Endothelial cell (in vitro differentiated cells): ENCODE data around the gene TAS2R10. TPM values are rescaled to one million over a fixed set of nuclear protein-coding genes. Genes with fewer than 3 reads are reported as not detected.

Experiments used
- DNase-seq: peaks from one replicate; pipeline ENCODE4 v3.0.0; 2021; ENCODE audit warnings: low spot score
- H3K27ac Mint-ChIP-seq: one replicate; pipeline ENCODE4 v1.8.0; 2021; ENCODE audit warnings: mixed read lengths, inconsistent platforms; ENCODE audit not compliant: unreplicated experiment
- H3K27me3 Mint-ChIP-seq: one replicate; pipeline ENCODE4 v1.8.0; 2021; ENCODE audit warnings: mild to moderate bottlenecking, moderate library complexity, mixed read lengths, inconsistent platforms; ENCODE audit not compliant: unreplicated experiment
- H3K36me3 Mint-ChIP-seq: one replicate; pipeline ENCODE4 v1.8.0; 2021; ENCODE audit warnings: mild to moderate bottlenecking, low read depth, mixed read lengths, inconsistent platforms; ENCODE audit not compliant: unreplicated experiment
- H3K4me1 Mint-ChIP-seq: one replicate; pipeline ENCODE4 v1.8.0; 2021; ENCODE audit warnings: mild to moderate bottlenecking, mixed read lengths, inconsistent platforms; ENCODE audit not compliant: unreplicated experiment
- H3K4me3 Mint-ChIP-seq: one replicate; pipeline ENCODE4 v1.8.0; 2021; ENCODE audit warnings: mild to moderate bottlenecking, mixed read lengths, inconsistent platforms; ENCODE audit not compliant: unreplicated experiment
- H3K9me3 Mint-ChIP-seq: one replicate; pipeline ENCODE4 v1.8.0; 2021; ENCODE audit warnings: mixed read lengths, inconsistent platforms; ENCODE audit not compliant: unreplicated experiment
- CTCF ChIP-seq: fragments of 200-600 bp; sonication (generic); IDR thresholded peaks from one replicate; pipeline ENCODE4 v1.5.0; 2021; ENCODE audit warnings: antibody characterized with exemption; ENCODE audit not compliant: unreplicated experiment
- total RNA-seq: library from RNA; stranded (reverse); fragmentation: NEBNext Ultra II Directional; extraction: Animal tissue kit (Norgen Biotek cat#: 25700); gene quantifications from one replicate; pipeline ENCODE4 v1.2.1, GENCODE V29; 2021; ENCODE audit not compliant: unreplicated experiment

TAS2R10 gene
- total RNA-seq, 1 donor from 2014 or later: 0.87 TPM

- no peak for TF ChIP-seq CTCF
- DNase-seq: no peak
- Mint-ChIP-seq H3K4me3 (no peak overlapping the region), H3K27ac (no peak overlapping the region), H3K36me3 (peaks cover 38% of the 10 kb centered on the region), H3K9me3 (peaks cover 10% of the 10 kb centered on the region), H3K27me3 (peaks cover 7% of the 10 kb centered on the region), H3K4me1 (peaks cover 2% of the 10 kb centered on the region)
Measured at GRCh38 chr12:10855807-10856206, 29.6 kb upstream of the TAS2R10 start.

DNA sequence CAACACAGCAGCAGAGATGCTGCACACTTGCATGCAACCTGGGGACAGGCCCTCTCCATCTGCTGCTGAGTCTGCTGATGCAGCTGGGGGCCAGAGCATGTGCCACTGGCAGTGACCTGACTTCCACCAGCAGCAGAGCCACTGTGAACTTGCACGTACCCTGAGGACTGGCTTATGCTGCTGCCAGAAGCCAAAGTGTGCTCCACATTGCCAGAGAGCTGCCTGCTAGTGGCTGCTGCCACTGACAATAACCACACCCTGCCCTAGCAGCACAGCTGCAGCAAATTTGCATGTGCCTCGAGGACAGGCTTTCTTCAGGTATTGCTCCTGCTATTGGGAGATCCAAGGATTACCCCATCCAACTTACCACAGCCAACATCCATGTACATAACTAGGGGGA lies 27.6 kb upstream of the TAS2R10 start:
- TF ChIP-seq CTCF: no peak
- H3K4me3 Mint-ChIP-seq: no peak overlapping the region
- H3K4me1 Mint-ChIP-seq: peaks cover 2% of the 10 kb centered on the region
- no peak overlapping the region for H3K27ac Mint-ChIP-seq
- peaks cover 36% of the 10 kb centered on the region for H3K36me3 Mint-ChIP-seq
- H3K27me3 Mint-ChIP-seq: peaks cover 7% of the 10 kb centered on the region
- DNase-seq: no peak
- peaks cover 10% of the 10 kb centered on the region for H3K9me3 Mint-ChIP-seq

DNA sequence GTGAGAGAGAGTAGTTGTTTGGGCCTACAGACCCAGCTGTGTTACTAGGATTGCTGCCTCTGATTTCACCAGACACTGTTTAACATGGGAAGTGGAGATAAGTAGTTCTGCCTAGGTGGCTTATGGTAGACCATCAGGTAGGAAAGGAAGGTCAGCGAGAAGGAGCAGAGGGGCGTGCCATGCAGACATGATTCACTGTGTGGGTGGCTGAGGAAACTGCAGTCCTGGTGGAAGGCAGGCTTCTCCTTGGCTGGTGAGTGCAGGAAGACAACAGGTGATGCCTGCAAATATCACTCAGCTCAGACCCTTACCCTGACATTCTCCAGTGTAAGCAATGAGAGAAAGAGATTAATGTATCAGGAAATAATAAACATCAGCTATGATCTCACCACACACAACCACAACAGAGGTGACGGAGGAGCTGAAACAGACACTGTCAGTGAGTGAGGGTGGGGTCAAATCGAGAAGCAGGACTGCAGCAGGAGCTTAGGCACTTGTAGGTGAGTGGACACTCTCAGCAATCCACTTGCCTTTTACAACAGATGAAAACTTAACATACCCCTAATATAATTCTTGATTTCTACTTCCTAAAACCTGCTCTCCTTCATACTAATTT lies 25.2 kb upstream of the TAS2R10 start:
- Mint-ChIP-seq H3K4me3 (no peak overlapping the region), H3K9me3 (no peaks in the 10 kb centered on the region), H3K4me1 (peaks cover 2% of the 10 kb centered on the region), H3K36me3 (peaks cover 17% of the 10 kb centered on the region), H3K27ac (no peak overlapping the region), H3K27me3 (peaks cover 7% of the 10 kb centered on the region)
- no peak for TF ChIP-seq CTCF
- no peak for DNase-seq

DNA sequence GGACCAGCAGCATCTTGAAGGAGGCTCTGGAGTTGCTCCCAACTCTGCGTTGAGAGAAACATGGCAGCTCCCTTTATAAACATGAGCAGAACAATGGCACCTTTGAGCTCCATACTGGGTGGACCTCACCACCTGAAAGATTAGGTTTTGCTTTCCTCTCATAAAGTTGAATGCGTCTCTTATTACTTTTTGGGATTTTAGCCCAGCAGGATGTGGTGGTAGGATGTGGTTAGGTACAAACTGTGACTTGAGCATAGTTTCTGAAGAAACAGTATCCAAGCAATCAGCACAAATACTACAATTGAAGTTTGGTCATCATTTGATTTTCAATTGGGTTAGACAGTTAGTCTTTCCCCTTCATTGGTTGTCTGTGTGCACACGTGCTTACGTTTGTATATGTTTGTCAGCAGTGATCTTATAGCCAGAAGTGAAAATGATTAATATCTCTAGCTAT lies 23.3 kb upstream of the TAS2R10 start, which contains the start of gene PRR4:
Gene PRR4 (minus strand): TSS at position 51 of the 454 bp plus-strand sequence. CDS start 38 bp downstream, at position 13.
- H3K4me1 Mint-ChIP-seq: no peaks in the 10 kb centered on the region
- no peak within 1 kb of the TSS for H3K4me3 Mint-ChIP-seq
- no peak for DNase-seq
- no peaks in the 10 kb centered on the region for H3K9me3 Mint-ChIP-seq
- H3K27me3 Mint-ChIP-seq: peaks cover 5% of the 10 kb centered on the region
- no peak for TF ChIP-seq CTCF
- no peak within 1 kb of the TSS for H3K27ac Mint-ChIP-seq
- H3K36me3 Mint-ChIP-seq: peaks cover 6% of the 10 kb centered on the region

DNA sequence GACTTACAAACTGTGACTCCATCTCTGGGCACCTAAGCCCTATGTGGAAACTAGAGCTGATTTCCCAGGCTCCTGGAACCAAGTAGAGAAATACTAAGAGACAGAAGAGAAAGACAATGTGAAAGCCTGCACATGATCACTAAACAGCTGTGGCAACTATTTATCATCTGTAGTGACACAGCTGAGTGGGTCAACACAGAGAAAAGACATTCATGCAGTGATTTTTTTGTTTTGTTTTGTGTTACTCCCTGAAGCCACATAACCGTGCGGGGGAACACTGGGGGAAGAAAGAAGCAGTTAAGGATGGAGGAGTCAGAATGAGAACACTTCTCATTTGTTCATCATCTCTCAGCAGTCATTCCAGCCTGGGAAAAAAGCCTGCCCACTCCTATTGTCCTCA lies 21.6 kb upstream of the TAS2R10 start:
- no peaks in the 10 kb centered on the region for H3K9me3 Mint-ChIP-seq
- H3K27me3 Mint-ChIP-seq: no peaks in the 10 kb centered on the region
- H3K36me3 Mint-ChIP-seq: peaks cover 5% of the 10 kb centered on the region
- no peak overlapping the region for H3K4me3 Mint-ChIP-seq
- no peak for TF ChIP-seq CTCF
- H3K4me1 Mint-ChIP-seq: no peaks in the 10 kb centered on the region
- no peak overlapping the region for H3K27ac Mint-ChIP-seq
- DNase-seq: no peak
